Measurements from ENCODE around the gene MYO1H. TPM values are rescaled to one million over a fixed set of nuclear protein-coding genes. Genes with fewer than 3 reads are reported as not detected.

The MYO1H gene
- total RNA-seq, 4 donors from 2014 or later = 0.17 to 0.57 TPM; not detected in 2

- no peak for TF ChIP-seq CTCF (IDR thresholded peaks at IDR 0.05; ENCODE audit: low read depth)
Measured at GRCh38 chr12:109428037-109428629, 80.4 kb downstream of the MYO1H start.

DNA sequence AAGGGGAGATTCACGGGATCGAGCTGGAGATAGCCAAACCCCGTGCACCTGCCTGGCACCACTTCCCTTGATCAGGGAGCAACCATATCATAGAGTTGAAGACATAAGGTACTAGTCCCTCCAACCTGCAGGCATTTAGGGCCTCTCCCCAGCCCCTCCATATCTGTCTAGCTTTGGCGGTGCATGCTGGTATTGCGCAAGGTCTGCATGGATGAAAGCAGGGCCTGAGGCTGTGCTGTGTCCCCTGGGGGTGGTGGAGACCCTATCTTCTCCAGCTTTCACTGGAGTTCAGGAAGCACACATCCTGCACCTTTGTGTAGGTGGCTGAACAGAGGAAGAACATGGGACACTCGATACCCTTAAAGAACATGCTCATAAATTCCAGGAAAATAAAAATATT lies 82.5 kb downstream of the MYO1H start:
- no peak for TF ChIP-seq CTCF (IDR thresholded peaks at IDR 0.05; ENCODE audit: low read depth)

GRCh38 chr12:109432431-109432830 lies 84.7 kb downstream of the MYO1H start:
- TF ChIP-seq CTCF (IDR thresholded peaks at IDR 0.05; ENCODE audit: low read depth) = no peak

DNA sequence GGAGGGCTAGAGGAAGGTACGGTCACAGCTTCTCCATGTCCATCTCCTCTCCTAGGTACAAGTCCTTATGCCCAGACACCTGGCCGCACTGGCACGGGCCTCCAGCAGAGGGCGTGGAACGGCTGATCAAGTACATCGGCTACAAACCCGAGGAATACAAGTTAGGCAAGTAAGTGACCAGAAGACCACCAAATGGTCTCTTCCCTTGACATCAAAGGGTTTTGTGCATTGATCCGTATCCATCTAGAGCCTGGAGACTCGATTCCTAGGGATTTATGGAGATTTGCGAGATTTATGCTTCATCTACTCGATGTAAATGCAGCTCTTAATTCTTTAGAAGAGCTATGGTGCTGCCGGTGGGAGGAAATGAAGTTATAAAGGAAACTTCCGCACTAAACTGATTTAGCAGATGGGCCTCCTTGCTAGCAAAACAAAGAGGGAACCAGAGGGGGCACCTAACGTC lies 85.2 kb downstream of the MYO1H start:
- no peak for TF ChIP-seq CTCF (IDR thresholded peaks at IDR 0.05; ENCODE audit: low read depth)

- no peak for TF ChIP-seq CTCF (IDR thresholded peaks at IDR 0.05; ENCODE audit: low read depth)
Measured at GRCh38 chr12:109433618-109434017, 85.9 kb downstream of the MYO1H start.

DNA sequence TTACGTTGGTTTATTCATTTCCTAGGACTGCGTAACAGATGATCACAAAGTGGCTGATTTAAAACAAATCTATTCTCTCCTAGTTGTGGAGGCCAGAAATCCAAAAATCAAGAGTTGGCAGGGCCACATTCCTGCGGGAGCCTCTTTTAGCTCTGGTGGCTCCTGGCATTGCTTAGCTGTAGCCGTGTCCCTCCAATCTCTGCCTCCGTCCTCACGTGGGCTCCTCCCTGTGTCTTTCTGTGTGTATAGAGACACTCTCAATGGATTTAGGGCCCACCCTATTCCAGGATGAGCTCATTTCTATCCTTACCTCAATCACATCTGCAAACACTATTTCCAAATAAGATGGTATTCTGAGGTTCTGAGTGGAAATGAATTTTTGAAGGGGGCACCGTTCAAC lies 86.9 kb downstream of the MYO1H start:
- TF ChIP-seq CTCF (IDR thresholded peaks at IDR 0.05; ENCODE audit: low read depth) = no peak

DNA sequence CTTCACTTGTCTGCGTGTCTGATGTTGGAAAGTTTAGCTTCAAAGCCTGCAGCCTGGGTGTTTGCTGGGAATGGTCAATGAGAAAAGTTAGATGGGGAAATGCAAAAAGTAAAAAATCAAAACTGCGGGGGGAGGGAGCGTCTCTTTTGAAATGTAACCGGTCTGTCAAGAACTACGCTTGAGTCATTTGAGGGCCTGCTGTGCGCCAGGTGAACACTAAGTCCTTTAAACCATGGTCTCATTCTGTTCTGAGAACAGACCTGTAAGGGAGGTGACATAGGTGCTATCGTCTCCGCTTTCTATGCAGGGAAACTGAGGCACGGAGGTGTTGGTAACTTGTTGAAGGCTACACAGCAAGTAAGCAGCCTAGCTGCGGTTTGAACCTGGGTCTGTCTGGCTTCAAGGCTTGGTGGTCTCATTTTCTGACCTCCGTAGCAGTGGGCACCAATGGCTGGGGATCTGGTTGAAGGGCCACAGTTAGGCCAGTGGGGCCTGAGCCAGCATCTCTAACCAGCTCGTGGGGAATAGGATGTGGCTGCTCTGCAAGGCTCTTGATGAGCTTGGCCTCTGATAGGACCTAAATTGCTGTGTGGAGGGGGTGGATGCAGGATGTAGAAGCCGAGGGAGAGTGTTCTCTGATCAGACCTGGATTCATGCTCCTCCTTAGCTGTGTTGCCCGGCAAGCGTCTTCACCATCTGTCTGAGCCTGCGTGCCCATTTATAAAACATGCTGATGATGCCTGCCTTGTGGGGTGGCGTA lies 87.9 kb downstream of the MYO1H start:
- no peak for TF ChIP-seq CTCF (IDR thresholded peaks at IDR 0.05; ENCODE audit: low read depth)

Measured in subcutaneous adipose tissue (tissue), 4 donors.